Gastrocnemius medialis (tissue), 4 donors: ENCODE data around the gene LIMCH1. TPM values are rescaled to one million over a fixed set of nuclear protein-coding genes. Genes with fewer than 3 reads are reported as not detected.
A peak's percentile ranks its signal among the peaks of the same experiment; 100 is the strongest.
"Not testable (repeated sequence)": the region's sequence is repeated elsewhere in the genome, so short reads cannot be mapped to it uniquely, and the experiment has no call there.

Source experiments
- ATAC-seq, 2 donors: fragments of 150-250 bp; one replicate each; pipeline ENCODE4 v1.9.1; 2016
- DNase-seq, 2 donors: peaks; one replicate each; pipeline ENCODE4 v3.0.0-alpha.2; 2019
- H3K27ac ChIP-seq, 4 donors: fragments of 200-600 bp; sonication (generic); 1 replicate in 1 of 4; 2 replicates in 3 of 4; pipeline ENCODE4 v1.5.1; 2016 to 2018; ENCODE audit warnings: mild to moderate bottlenecking in 2 of 4, moderate library complexity in 1 of 4
- H3K27me3 ChIP-seq, 3 donors: fragments of 200-600 bp; sonication (generic) in 2 of 3; 1 replicate in 1 of 3; 2 replicates in 2 of 3; pipeline versions ENCODE4 v1.5.1 to v1.6.0; 2016 to 2019; ENCODE audit warnings: mild to moderate bottlenecking in 1 of 3, moderate library complexity in 1 of 3
- H3K36me3 ChIP-seq, 2 donors: fragments of 200-600 bp; sonication (generic) in 1 of 2; one replicate each; pipeline ENCODE4 v1.5.1; 2017 to 2018
- H3K4me1 ChIP-seq, 2 donors: fragments of 200-600 bp; sonication (generic) in 1 of 2; one replicate each; pipeline ENCODE4 v1.5.1; 2016 to 2017; ENCODE audit warnings: mild to moderate bottlenecking in 2 of 2
- H3K4me3 ChIP-seq, 4 donors: fragments of 200-600 bp; sonication (generic) in 3 of 4; 1 replicate in 1 of 4; 2 replicates in 3 of 4; pipeline ENCODE4 v1.5.1; 2016 to 2019; ENCODE audit warnings: mild to moderate bottlenecking in 2 of 4
- H3K9me3 ChIP-seq, 3 donors: fragments of 200-600 bp; sonication (generic) in 2 of 3; 1 replicate in 1 of 3; 2 replicates in 2 of 3; pipeline ENCODE4 v1.5.1; 2016 to 2019
- CTCF ChIP-seq, 5 experiments: fragments of 450-650 bp in 3 of 5; fragments of 200-600 bp in 2 of 5; sonication (generic) in 2 of 5; IDR thresholded peaks in 4 of 5; conservative IDR thresholded peaks in 1 of 5; 1 replicate in 4 of 5; 2 replicates in 1 of 5; pipeline ENCODE4 v1.5.1; 2016 to 2019; ENCODE audit warnings: antibody characterized with exemption in 5 of 5, mild to moderate bottlenecking in 3 of 5, moderate library complexity in 3 of 5
- POLR2A ChIP-seq, 2 donors: fragments of 450-650 bp; IDR thresholded peaks; one replicate each; pipeline ENCODE4 v1.6.1; 2017; ENCODE audit warnings: antibody characterized with exemption in 2 of 2, mild to moderate bottlenecking in 2 of 2, moderate library complexity in 2 of 2
- in situ Hi-C, 4 donors: fragments of 200-750 bp; cut with MboI; loops; one replicate each; pipeline versions ENCODE4 v1.15.0 to v1.8.0; 2017; ENCODE audit warnings: low sequenced_read_pairs in 4 of 4
- intact Hi-C: fragments of 100-400 bp; cut with DNase I; formaldehyde crosslinking; loops from one replicate; pipeline ENCODE4 v1.15.1; 2023; ENCODE audit warnings: low total_unique reads
- total RNA-seq, 4 donors: library from RNA; depleted of rRNA; stranded (reverse); fragments of >200 nt; gene quantifications; one replicate each; pipeline versions ENCODE4 v1.1.0 to v1.2.3, GENCODE V29; 2016

The LIMCH1 gene
- total RNA-seq = 10 to 100 TPM; 36.2 to 71.4 (median 52.1) TPM

- TF ChIP-seq POLR2A (IDR thresholded peaks at IDR 0.05) (peak; percentile 28 to 38), CTCF (IDR thresholded peaks at IDR 0.05 in 4 of 5, conservative IDR thresholded peaks at IDR 0.05 in 1 of 5) (peak in 1 of 5 experiments; percentile 7)
- Histone ChIP-seq H3K4me3 (peak within 1 kb of the TSS; percentile 48 to 52 (median 49)), H3K27ac (peak within 1 kb of the TSS; percentile 85 to 94 (median 91)), H3K27me3 (no peaks in the 10 kb centered on the region), H3K9me3 (no peaks in the 10 kb centered on the region), H3K36me3 (no peaks in the 10 kb centered on the region), H3K4me1 (peaks cover 58 to 68% of the 10 kb centered on the region in 2 donors)
- peak; percentile 72 to 73 for ATAC-seq
- peak; percentile 78 to 87 for DNase-seq
- in situ Hi-C loops = loop anchor here in 3 of 4 donors (10.0 to 25.0 kb wide), 2 partner anchors 173 to 176 kb away; no protein-coding TSS in a partner anchor
- intact Hi-C loops = loop anchor here (5.0 kb wide), 3 partner anchors 104 to 1901 kb away; partner anchors contain the start of gene SMIM14
Observed at GRCh38 chr4:41538017-41538733, at the start of gene LIMCH1. Gene LIMCH1 (plus strand): TSS chr4:41538157. CDS start chr4:41605996, 67,839 bp downstream.

- H3K27ac ChIP-seq, intact Hi-C loops, ATAC-seq, H3K4me1 ChIP-seq, in situ Hi-C loops, H3K9me3 ChIP-seq, DNase-seq, H3K27me3 ChIP-seq, H3K4me3 ChIP-seq, H3K36me3 ChIP-seq: not testable (repeated sequence)
Observed at GRCh38 chr4:41491081-41491576, 46.8 kb upstream of the LIMCH1 start.

- no peak for TF ChIP-seq POLR2A (IDR thresholded peaks at IDR 0.05)
- Histone ChIP-seq H3K9me3 (no peaks in the 10 kb centered on the region), H3K36me3 (peaks cover 0 to 4% of the 10 kb centered on the region in 2 donors), H3K27ac (no peak overlapping the region), H3K27me3 (no peaks in the 10 kb centered on the region), H3K4me3 (no peak overlapping the region), H3K4me1 (peaks cover 3 to 9% of the 10 kb centered on the region in 2 donors)
- DNase-seq (no peak), ATAC-seq (no peak)
- intact Hi-C loops = no loop called here
- in situ Hi-C loops = no loop called here
Observed at GRCh38 chr4:41496977-41497376, 41.0 kb upstream of the LIMCH1 start.

GRCh38 chr4:41498177-41498576 is 39.8 kb upstream of the LIMCH1 start:
- intact Hi-C loops = no loop called here
- H3K9me3 ChIP-seq = no peaks in the 10 kb centered on the region
- TF ChIP-seq POLR2A (IDR thresholded peaks at IDR 0.05) = no peak
- no peak for TF ChIP-seq CTCF (IDR thresholded peaks at IDR 0.05 in 4 of 5, conservative IDR thresholded peaks at IDR 0.05 in 1 of 5)
- ATAC-seq = no peak
- in situ Hi-C loops = no loop called here
- peaks cover 0 to 4% of the 10 kb centered on the region in 2 donors for H3K36me3 ChIP-seq
- no peak for DNase-seq
- no peaks in the 10 kb centered on the region for H3K27me3 ChIP-seq
- no peak overlapping the region for H3K4me3 ChIP-seq
- peaks cover 3 to 9% of the 10 kb centered on the region in 2 donors for H3K4me1 ChIP-seq
- no peak overlapping the region for H3K27ac ChIP-seq

- Histone ChIP-seq H3K4me1 (peaks cover 11 to 16% of the 10 kb centered on the region in 2 donors), H3K27me3 (no peaks in the 10 kb centered on the region), H3K36me3 (no peaks in the 10 kb centered on the region), H3K27ac (no peak overlapping the region), H3K9me3 (no peaks in the 10 kb centered on the region), H3K4me3 (no peak overlapping the region)
- DNase-seq = no peak
- in situ Hi-C loops (no loop called here), intact Hi-C loops (no loop called here)
- no peak for ATAC-seq
- no peak for TF ChIP-seq CTCF (IDR thresholded peaks at IDR 0.05 in 4 of 5, conservative IDR thresholded peaks at IDR 0.05 in 1 of 5)
- no peak for TF ChIP-seq POLR2A (IDR thresholded peaks at IDR 0.05)
Observed at GRCh38 chr4:41504167-41504818, 33.7 kb upstream of the LIMCH1 start.
